SK-N-SH treated with all-trans-retinoic acid at 6 μM for 48 hours (cell line): ENCODE data around the gene TNFRSF13B.

Experiments
- ATAC-seq: fragments of 200-7000 bp; cut with Tn5 transposase; 3 replicates; pipeline ENCODE4 v1.9.1; 2020; ENCODE audit warnings: mild to moderate bottlenecking, moderate library complexity
- BACH2 ChIP-seq: fragments of 250-450 bp; sonication (Bioruptor Pico); IDR thresholded peaks from 2 replicates; pipeline ENCODE4 v1.9.0; 2021; ENCODE audit warnings: mild to moderate bottlenecking, borderline replicate concordance
- CREB5 ChIP-seq: fragments of 250-450 bp; sonication (Bioruptor Pico); IDR thresholded peaks from 2 replicates; pipeline ENCODE4 v1.5.1; 2020; ENCODE audit warnings: low read depth, mild to moderate bottlenecking, moderate library complexity
- CSDC2 ChIP-seq: fragments of 250-450 bp; sonication (Bioruptor Pico); IDR thresholded peaks from 2 replicates; pipeline ENCODE4 v1.5.0; 2020; ENCODE audit warnings: mild to moderate bottlenecking, moderate library complexity
- ESRRG ChIP-seq: fragments of 250-450 bp; sonication (Bioruptor Pico); IDR thresholded peaks from 2 replicates; pipeline ENCODE4 v1.6.1; 2021; ENCODE audit warnings: mild to moderate bottlenecking
- OSR1 ChIP-seq: fragments of 250-450 bp; sonication (Bioruptor Pico); IDR thresholded peaks from 2 replicates; pipeline ENCODE4 v1.8.0; 2022; ENCODE audit warnings: moderate library complexity, mild to moderate bottlenecking, inconsistent platforms
- PPARA ChIP-seq: fragments of 250-450 bp; sonication (Bioruptor Pico); IDR thresholded peaks from 2 replicates; pipeline ENCODE4 v1.5.0; 2020; ENCODE audit warnings: mild to moderate bottlenecking, borderline replicate concordance
- RARB ChIP-seq: fragments of 250-450 bp; sonication (Bioruptor Pico); IDR thresholded peaks from 2 replicates; pipeline ENCODE4 v1.8.0; 2021; ENCODE audit warnings: mild to moderate bottlenecking, moderate library complexity
- SNAI2 ChIP-seq: fragments of 250-450 bp; sonication (Bioruptor Pico); IDR thresholded peaks from 2 replicates; pipeline ENCODE4 v1.5.0; 2020; ENCODE audit warnings: mild to moderate bottlenecking, moderate library complexity
- TCF4 ChIP-seq: fragments of 250-450 bp; sonication (Bioruptor Pico); IDR thresholded peaks from 2 replicates; pipeline ENCODE4 v1.8.0; 2021; ENCODE audit warnings: mild to moderate bottlenecking, moderate library complexity, borderline replicate concordance
- TOX ChIP-seq: fragments of 250-450 bp; sonication (Bioruptor Pico); IDR thresholded peaks from 2 replicates; pipeline ENCODE4 v1.8.0; 2021; ENCODE audit warnings: mild to moderate bottlenecking, moderate library complexity, borderline replicate concordance
- TSHZ2 ChIP-seq: fragments of 250-450 bp; sonication (Bioruptor Pico); IDR thresholded peaks from 2 replicates; pipeline ENCODE4 v1.5.0; 2020; ENCODE audit warnings: mild to moderate bottlenecking, moderate library complexity
- ZC3H10 ChIP-seq: fragments of 250-450 bp; sonication (Bioruptor Pico); IDR thresholded peaks from 2 replicates; pipeline ENCODE4 v1.5.1; 2021; ENCODE audit warnings: mild to moderate bottlenecking, moderate library complexity
- ZFP3 ChIP-seq: fragments of 250-450 bp; sonication (Bioruptor Pico); IDR thresholded peaks from 2 replicates; pipeline ENCODE4 v1.5.0; 2020; ENCODE audit warnings: mild to moderate bottlenecking, moderate library complexity
- ZFP30 ChIP-seq: fragments of 450-650 bp; formaldehyde crosslinking; IDR thresholded peaks from 2 replicates; pipeline ENCODE4 v1.5.0; 2022; ENCODE audit warnings: mild to moderate bottlenecking, moderate library complexity
- ZNF565 ChIP-seq: fragments of 450-650 bp; formaldehyde crosslinking; conservative IDR thresholded peaks from 2 replicates; pipeline ENCODE4 v1.5.0; 2020; ENCODE audit warnings: low read depth, mild to moderate bottlenecking, moderate library complexity
- ZNF8 ChIP-seq: fragments of 450-650 bp; formaldehyde crosslinking; IDR thresholded peaks from 2 replicates; pipeline ENCODE4 v1.5.0; 2020; ENCODE audit warnings: mild to moderate bottlenecking, moderate library complexity
- TF ChIP-seq, protein P1 (sequence below): fragments of 250-450 bp; sonication (Bioruptor Pico); IDR thresholded peaks from 2 replicates; pipeline ENCODE4 v1.8.0; 2020; ENCODE audit warnings: mild to moderate bottlenecking, moderate library complexity, borderline replicate concordance

TNFRSF13B gene

GRCh38 chr17:17001076-17001777, 29.3 kb upstream of the TNFRSF13B start:
- no peak for TF ChIP-seq ZFP3
- no peak for TF ChIP-seq OSR1 (CRISPR knock-in tag)
- no peak for TF ChIP-seq CREB5 (CRISPR knock-in tag)
- no peak for TF ChIP-seq ZNF8 (CRISPR knock-in tag)
- no peak for TF ChIP-seq TOX (CRISPR knock-in tag)
- TF ChIP-seq ZC3H10 (CRISPR knock-in tag), result no peak
- no peak for TF ChIP-seq CSDC2
- TF ChIP-seq TSHZ2 (CRISPR knock-in tag), result no peak
- TF ChIP-seq, protein P1, sequence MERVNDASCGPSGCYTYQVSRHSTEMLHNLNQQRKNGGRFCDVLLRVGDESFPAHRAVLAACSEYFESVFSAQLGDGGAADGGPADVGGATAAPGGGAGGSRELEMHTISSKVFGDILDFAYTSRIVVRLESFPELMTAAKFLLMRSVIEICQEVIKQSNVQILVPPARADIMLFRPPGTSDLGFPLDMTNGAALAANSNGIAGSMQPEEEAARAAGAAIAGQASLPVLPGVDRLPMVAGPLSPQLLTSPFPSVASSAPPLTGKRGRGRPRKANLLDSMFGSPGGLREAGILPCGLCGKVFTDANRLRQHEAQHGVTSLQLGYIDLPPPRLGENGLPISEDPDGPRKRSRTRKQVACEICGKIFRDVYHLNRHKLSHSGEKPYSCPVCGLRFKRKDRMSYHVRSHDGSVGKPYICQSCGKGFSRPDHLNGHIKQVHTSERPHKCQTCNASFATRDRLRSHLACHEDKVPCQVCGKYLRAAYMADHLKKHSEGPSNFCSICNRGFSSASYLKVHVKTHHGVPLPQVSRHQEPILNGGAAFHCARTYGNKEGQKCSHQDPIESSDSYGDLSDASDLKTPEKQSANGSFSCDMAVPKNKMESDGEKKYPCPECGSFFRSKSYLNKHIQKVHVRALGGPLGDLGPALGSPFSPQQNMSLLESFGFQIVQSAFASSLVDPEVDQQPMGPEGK, result no peak
- no peak for TF ChIP-seq ESRRG (CRISPR knock-in tag)
- TF ChIP-seq BACH2 (CRISPR knock-in tag), result no peak
- ATAC-seq, result peak; percentile 14

- TF ChIP-seq ZC3H10 (CRISPR knock-in tag) (no peak), PPARA (CRISPR knock-in tag) (no peak), CREB5 (CRISPR knock-in tag) (no peak)
- TF ChIP-seq, protein P1, result no peak
- ATAC-seq, result no peak
Measured at GRCh38 chr17:16999931-17000625, 28.2 kb upstream of the TNFRSF13B start.

DNA sequence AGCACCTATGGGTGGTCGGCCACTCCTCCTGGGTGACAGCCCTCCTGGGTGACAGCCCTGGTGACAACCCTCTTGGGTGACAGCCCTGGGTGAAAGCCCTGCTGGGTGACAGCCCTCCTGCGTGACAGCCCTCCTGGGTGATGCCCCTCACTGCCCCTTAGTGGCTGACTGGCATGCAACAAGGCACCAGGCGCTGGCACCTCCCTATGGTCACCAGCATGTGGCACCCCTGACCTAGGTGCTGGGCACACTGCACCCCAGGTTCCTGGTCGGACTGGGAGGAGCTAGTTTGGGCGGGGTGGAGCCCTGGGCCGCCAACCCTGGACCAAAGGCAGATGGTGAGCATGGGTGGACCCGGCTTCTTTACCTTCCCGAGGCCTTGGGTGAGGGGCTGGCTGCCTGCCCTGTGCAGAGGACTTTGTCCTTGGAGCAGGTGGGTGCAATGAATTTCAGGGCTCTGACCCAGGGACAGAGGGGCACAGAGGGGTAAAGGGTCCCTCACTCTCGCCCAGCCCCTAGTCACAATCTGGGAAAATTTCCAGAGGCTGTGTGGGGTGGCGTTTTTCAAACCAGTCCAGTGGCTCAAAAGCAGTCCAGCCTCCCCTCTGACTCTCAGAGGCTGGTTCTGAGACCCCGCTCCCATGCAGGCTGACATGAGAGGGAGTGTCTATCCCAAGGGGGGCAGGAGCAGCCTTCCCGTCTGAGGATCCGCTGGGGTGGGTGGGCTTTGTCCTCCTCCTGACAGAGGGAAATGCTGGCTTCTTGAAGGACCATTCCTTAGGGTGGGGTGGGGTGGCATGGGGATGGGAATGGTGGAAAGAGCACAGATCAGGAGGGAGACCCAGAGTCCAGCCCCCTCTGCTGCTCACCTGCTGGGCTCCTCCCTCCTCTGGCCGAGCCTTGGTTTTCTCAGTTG, 25.9 kb upstream of the TNFRSF13B start:
- ATAC-seq, result peak; percentile 83
- no peak for TF ChIP-seq SNAI2 (CRISPR knock-in tag)
- no peak for TF ChIP-seq ZC3H10 (CRISPR knock-in tag)
- no peak for TF ChIP-seq TOX (CRISPR knock-in tag)
- no peak for TF ChIP-seq RARB (CRISPR knock-in tag)
- TF ChIP-seq ZFP30, result no peak
- TF ChIP-seq, protein P1, result no peak
- TF ChIP-seq BACH2 (CRISPR knock-in tag), result no peak
- TF ChIP-seq TCF4 (CRISPR knock-in tag), result no peak
- TF ChIP-seq OSR1 (CRISPR knock-in tag), result no peak
- TF ChIP-seq TSHZ2 (CRISPR knock-in tag), result no peak
- TF ChIP-seq ZNF565 (CRISPR knock-in tag), result no peak
